Right ventricle myocardium superior (tissue), 1 donor: ENCODE data around the gene EPC2. TPM values are rescaled to one million over a fixed set of nuclear protein-coding genes. Genes with fewer than 3 reads are reported as not detected.
A peak's percentile ranks its signal among the peaks of the same experiment; 100 is the strongest.
"Not testable (repeated sequence)": the region's sequence is repeated elsewhere in the genome, so short reads cannot be mapped to it uniquely, and the experiment has no call there.

ENCODE experiments used
- ATAC-seq: fragments of 200-7000 bp; cut with Tn5 transposase; one replicate; pipeline ENCODE4 v1.9.1; 2020; ENCODE audit warnings: mild to moderate bottlenecking; ENCODE audit not compliant: poor library complexity
- DNase-seq: peaks from one replicate; pipeline ENCODE4 v3.0.0-alpha.2; 2020
- intact Hi-C: fragments of 100-400 bp; cut with DNase I; formaldehyde crosslinking; loops from one replicate; pipeline ENCODE4 v1.11.2; 2022
- total RNA-seq: library from RNA; stranded (reverse); fragmentation: NEBNext Ultra II Directional; extraction: Animal tissue kit (Norgen Biotek cat#: 25700); gene quantifications from one replicate; pipeline ENCODE4 v1.2.1, GENCODE V29; 2021
- donor health status: DM: no; HTN: yes; CAD: no; lungs with severe emphysema.

The EPC2 gene
- total RNA-seq, 1 donor from 2014 or later = 18.5 TPM

- no peak for ATAC-seq
- intact Hi-C loops = no loop called here
These were observed 9.8 kb upstream of the EPC2 start for GRCh38 chr2:148634749-148635148.

GRCh38 chr2:148638543-148638942 is 6.0 kb upstream of the EPC2 start:
- intact Hi-C loops = no loop called here
- ATAC-seq = no peak
- DNase-seq = no peak

More at GRCh38 chr2:148634749-148635148, 9.8 kb upstream of the EPC2 start:
- DNase-seq = no peak

- DNase-seq = no peak
- ATAC-seq = no peak
- intact Hi-C loops = no loop called here
These were observed 3.8 kb upstream of the EPC2 start for GRCh38 chr2:148640767-148641166.

- no peak for DNase-seq
- no peak for ATAC-seq
- intact Hi-C loops = no loop called here
These were observed 2.3 kb upstream of the EPC2 start for GRCh38 chr2:148642112-148642744.

- DNase-seq (no peak), ATAC-seq (no peak)
- intact Hi-C loops = no loop called here
These were observed 1.6 kb upstream of the EPC2 start for GRCh38 chr2:148642891-148643416.

GRCh38 chr2:148643421-148643820 is 1.1 kb upstream of the EPC2 start:
- ATAC-seq (no peak), DNase-seq (no peak)
- intact Hi-C loops = no loop called here

- ATAC-seq (peak; percentile 91), DNase-seq (peak; percentile 97)
- intact Hi-C loops = no loop called here
These were observed 460 bp downstream of the EPC2 start for GRCh38 chr2:148644883-148645538.

GRCh38 chr2:148645539-148646230 is 1.1 kb downstream of the EPC2 start:
- intact Hi-C loops = no loop called here
- DNase-seq (peak; percentile 59), ATAC-seq (peak; percentile 24)

GRCh38 chr2:148646231-148646559 is 1.6 kb downstream of the EPC2 start:
- intact Hi-C loops = no loop called here
- ATAC-seq (no peak), DNase-seq (no peak)

- intact Hi-C loops, ATAC-seq: not testable (repeated sequence)
- peak; percentile 38 for DNase-seq
These were observed 3.2 kb downstream of the EPC2 start for GRCh38 chr2:148647711-148648110.

GRCh38 chr2:148649936-148650335 is 5.4 kb downstream of the EPC2 start:
- intact Hi-C loops = loop anchor here (10.0 kb wide), 1 partner anchor 115 kb away; no protein-coding TSS in a partner anchor
- ATAC-seq (no peak), DNase-seq (no peak)

GRCh38 chr2:148650881-148651280 is 6.3 kb downstream of the EPC2 start:
- DNase-seq (no peak), ATAC-seq (no peak)
- intact Hi-C loops = loop anchor here (10.0 kb wide), 1 partner anchor 114 kb away; no protein-coding TSS in a partner anchor

- intact Hi-C loops = loop anchor here (10.0 kb wide), 1 partner anchor 113 kb away; no protein-coding TSS in a partner anchor
- DNase-seq (no peak), ATAC-seq (no peak)
These were observed 7.4 kb downstream of the EPC2 start for GRCh38 chr2:148651972-148652371.

GRCh38 chr2:148653437-148653836 is 8.9 kb downstream of the EPC2 start:
- intact Hi-C loops = loop anchor here (10.0 kb wide), 1 partner anchor 111 kb away; no protein-coding TSS in a partner anchor
- ATAC-seq (peak; percentile 28), DNase-seq (no peak)

GRCh38 chr2:148654435-148654834 is 9.9 kb downstream of the EPC2 start:
- DNase-seq (no peak), ATAC-seq (no peak)
- intact Hi-C loops = loop anchor here (10.0 kb wide), 1 partner anchor 110 kb away; no protein-coding TSS in a partner anchor

GRCh38 chr2:148656516-148656915 is 12.0 kb downstream of the EPC2 start:
- DNase-seq (no peak), ATAC-seq (no peak)
- intact Hi-C loops = loop anchor here (10.0 kb wide), 1 partner anchor 108 kb away; no protein-coding TSS in a partner anchor

GRCh38 chr2:148658807-148659722 is 14.5 kb downstream of the EPC2 start:
- ATAC-seq (no peak), DNase-seq (no peak)
- intact Hi-C loops = loop anchor here (10.0 kb wide), 1 partner anchor 106 kb away; no protein-coding TSS in a partner anchor

- no peak for ATAC-seq
- intact Hi-C loops = loop anchor here (10.0 kb wide), 1 partner anchor 54 kb away; no protein-coding TSS in a partner anchor
These were observed 16.4 kb downstream of the EPC2 start for GRCh38 chr2:148660999-148661398.

More at GRCh38 chr2:148660999-148661398, 16.4 kb downstream of the EPC2 start:
- no peak for DNase-seq
